HuH-7.5 (cell line): ENCODE measurements around the gene GATAD2B.

Experiments
- DNase-seq: peaks from one replicate; pipeline ENCODE4 v3.0.0; 2011; ENCODE audit warnings: low spot score

The GATAD2B gene

GRCh38 chr1:153951801-153952200 lies 29.0 kb upstream of the GATAD2B start:
- DNase-seq, result no peak

GRCh38 chr1:153951183-153951582 lies 28.4 kb upstream of the GATAD2B start:
- DNase-seq, result no peak

- DNase-seq, result peak; percentile 100
Measured at GRCh38 chr1:153946622-153947241, 24.0 kb upstream of the GATAD2B start, which contains the start of gene DENND4B. Gene DENND4B, minus strand, starts transcription at chr1:153946718. Its CDS starts 2,344 bp downstream, at chr1:153944374.

DNA sequence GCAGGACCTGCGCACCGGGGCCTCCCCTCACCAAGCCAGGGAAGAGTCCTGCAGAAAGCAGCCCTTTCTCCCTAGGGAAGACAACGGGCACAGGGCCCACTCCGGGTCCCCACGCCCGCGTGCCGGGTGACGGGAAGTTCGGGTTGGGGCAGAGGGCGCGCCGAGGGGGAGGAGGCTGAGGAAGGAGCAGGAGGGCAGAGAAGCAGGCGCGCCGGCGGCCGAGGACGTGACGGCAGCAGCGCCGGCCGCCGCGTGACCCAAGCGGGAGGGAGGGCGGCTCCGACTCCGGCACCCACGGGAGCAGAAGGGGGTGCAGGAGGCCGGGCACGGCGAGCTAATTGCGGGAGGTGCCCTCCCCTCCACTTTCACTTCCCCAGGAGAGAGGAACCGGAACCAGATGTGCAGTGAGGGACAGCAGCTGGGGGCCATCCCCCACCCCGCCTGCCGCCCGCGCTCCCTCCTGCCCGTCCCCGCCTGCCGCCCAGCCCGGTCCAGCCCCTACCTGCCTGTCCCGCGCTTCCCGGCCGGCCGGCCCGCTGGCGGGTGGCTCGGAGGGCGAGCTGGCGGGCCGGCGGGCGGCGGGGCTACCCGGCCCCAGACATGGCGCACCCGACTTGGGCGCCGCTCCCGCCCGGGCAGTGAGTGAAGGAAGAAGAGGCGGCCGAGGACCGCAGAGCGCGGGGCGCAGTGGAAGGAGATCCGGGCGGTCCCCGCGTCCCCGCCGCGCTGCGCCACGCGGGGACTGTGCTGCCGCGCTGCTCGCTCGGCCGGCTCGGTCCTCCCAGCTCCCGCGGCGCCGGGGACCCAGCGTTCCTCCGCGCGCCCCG lies 23.2 kb upstream of the GATAD2B start:
- DNase-seq, result peak; percentile 83

GRCh38 chr1:153945131-153945794 lies 22.5 kb upstream of the GATAD2B start:
- DNase-seq, result no peak

GRCh38 chr1:153944827-153945117 lies 22.0 kb upstream of the GATAD2B start:
- DNase-seq, result no peak

DNA sequence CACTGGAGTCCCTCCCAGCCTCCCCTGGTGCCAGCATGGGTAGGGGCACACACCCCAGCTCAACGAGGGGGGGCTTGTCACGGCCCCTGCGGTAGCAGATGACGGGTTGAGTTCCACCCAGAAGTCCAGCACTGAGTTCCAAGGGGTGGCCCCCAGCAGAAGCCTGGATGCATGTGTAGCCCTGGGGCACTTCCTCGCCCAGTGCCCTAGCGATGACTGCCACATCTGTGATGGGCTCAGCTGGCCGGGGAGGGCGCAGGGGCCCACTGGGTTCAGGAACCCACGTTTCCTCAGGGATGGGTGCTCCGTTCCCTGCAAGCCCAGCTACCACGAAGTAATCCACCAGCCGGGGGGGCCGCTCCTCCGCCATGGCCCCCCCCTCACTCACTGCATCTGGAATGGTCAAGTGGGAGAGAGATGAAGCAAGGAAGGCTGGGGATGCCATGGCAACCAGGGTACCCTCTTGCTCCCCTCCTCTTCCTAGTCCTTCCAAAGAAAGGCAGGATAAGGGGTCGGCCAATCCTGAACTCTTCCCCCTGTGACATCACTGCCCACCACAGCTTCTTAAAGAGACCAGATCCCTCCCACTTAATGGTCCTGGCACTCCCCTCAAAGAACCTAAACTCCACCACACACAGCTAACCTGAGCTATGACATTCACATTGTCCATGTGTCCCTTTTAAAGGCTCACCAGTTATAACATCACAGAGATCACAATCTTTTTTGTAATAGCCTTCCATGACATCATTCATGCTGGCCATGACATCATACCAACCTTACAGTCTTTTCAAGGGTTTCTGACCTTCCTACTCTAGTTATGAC lies 21.4 kb upstream of the GATAD2B start:
- no peak for DNase-seq

DNA sequence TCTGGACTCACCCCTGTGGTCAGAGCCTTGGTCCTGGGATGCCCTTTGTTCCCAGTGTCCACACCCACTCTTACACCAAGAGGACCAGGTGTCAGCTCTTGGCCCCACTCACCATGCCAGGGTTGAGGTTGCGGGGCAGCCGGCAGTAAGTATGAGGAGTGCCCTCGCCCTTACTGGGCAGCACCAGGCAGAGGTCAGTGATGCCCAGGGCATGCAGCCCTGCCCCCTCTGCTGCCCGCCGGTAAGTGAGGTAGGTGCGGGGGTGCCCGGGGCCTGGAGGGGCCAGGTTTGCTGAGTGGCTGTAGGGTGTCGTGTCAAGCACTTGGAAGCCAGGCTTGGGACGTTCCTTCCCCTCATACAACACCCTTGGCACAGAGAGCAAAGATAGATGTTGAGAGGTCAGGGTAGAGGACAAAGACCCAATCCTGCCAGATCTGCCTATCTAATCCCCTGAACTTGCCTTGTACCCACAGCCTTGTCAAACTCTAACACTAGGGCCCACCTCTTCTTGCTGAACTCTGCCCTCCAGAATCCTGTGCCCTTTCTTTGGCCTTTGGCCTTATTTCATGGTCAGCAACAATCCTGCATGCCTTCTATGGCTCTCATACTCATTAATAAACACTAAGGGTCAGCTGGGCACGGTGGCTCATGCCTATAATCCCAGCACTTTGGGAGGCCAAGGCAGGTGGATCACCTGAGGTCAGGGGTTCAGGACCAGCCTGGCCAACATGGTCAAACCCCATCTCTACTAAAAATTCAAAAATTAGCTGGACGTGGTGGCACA lies 20.2 kb upstream of the GATAD2B start:
- DNase-seq, result no peak

DNA sequence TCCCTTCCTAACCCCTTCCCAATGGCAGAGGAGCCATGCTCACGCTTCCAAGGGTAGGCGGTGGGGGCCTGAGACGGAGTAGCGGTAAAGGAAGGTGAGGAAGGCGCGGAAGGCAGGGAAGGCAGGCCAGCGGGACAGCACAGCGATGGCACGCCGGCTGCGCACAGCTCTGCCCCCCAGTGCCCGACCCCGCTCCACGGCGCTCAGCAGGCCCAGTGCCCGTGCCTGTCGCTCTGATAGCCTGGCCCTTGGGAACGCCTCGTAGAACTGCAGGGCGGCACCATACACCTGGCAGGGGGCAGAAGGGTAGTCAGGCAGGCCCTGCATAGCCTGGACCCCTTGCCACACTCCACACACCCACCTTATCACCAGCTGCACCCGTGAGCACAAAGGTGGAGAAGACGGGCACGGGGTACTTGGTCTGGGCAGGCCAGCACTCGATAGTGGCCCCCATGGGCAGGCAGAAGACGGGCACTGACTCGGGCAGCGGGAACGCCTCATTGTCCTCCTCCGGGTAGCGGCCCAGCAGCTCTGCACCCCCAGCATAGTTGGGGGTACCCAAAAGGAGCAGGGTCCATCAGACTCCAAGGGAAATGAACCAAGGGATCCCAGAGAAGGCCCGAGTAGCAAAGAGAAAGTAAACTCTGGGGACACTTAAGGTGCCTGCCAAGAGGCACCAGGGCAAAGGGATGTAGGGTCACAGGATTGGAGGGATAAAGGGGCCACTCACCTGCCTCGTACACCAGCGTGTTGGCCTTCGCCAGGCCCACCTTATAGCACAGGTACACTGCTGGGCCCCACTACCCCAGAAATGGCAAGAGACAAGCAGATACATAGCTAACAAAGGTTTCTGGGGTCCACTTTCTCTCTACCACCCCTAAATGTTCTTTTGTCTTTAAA lies 19.3 kb upstream of the GATAD2B start:
- no peak for DNase-seq

DNA sequence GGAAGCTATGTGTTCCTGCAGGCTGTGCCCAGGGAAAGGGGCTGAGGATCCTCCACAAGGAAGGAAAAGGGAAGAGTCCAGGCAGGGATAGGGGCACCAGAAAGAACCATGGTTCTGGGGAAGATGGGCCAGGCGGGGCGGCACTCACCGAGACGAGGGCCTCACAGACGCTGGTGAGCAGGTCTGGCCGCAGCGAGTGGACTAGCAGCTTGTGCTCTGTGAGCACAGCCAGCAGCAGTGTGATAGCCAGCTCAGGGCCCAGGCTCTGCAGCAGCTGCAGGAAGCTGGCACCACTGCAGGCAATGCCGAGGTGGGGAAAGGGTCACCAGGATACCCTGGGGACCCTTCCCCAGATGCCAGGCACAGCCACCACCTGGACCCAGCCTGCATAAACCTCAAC lies 18.0 kb upstream of the GATAD2B start:
- DNase-seq, result no peak

- DNase-seq, result no peak
Measured at GRCh38 chr1:153939476-153939875, 16.7 kb upstream of the GATAD2B start.

DNA sequence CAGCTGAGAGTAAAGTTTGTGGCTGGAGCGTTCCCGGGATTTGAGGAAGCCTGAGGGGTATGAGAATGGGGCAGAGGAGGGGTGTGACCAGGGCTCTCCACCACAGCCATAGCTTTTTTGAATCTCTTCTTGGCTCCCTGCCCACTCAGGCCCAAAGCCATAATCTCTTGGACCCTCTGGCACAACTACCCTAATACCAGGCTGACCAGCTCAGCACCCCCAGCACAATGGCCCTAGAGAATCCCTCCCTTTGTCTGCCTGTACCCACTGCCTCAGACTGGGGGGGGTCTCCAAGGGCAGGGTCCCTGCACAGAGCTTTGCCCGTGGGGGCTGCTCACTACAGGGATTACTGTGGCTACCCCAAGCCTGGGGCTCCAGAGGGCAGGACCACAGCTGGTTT lies 16.2 kb upstream of the GATAD2B start:
- no peak for DNase-seq

DNA sequence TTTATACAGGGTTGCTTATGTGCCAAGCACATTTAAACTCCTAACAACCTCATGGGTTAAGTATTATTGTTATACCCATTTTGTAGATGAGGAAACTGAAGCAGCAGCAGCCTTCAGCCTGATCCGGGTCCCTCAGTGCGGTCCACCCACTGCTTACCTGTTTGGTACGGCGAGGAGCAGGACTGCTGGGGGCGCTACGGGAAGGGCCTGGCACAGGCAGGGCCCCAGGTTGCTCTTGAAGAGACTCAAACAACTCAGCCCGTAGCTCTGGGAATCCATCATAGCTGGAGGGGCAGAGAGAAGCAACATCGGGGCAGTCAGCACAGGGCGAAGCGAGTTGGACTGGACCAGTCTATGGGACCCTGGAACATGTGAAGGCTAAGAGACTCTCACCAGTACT lies 14.6 kb upstream of the GATAD2B start:
- no peak for DNase-seq

GRCh38 chr1:153936011-153936802 lies 13.4 kb upstream of the GATAD2B start:
- DNase-seq, result no peak

GRCh38 chr1:153934746-153935145 lies 12.0 kb upstream of the GATAD2B start:
- no peak for DNase-seq

DNA sequence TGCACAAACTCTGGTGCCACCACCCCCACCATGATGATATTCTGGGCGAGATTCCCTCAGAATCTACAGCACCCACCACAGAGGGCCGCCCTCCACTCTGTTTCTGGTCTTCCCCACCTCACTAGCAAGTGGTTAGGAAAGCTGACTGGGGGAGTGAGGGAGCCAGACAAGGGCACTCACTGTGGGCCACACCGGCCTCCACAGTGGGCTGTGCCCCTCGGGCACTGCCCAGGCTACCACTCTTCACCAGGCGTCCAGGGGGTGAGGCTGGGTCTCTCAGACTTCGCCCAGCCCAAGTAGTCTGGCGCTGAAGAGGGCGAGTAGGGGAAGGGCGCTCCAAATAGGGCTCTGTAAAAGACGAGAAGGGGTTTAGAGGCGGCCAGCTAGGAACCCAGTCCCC lies 11.2 kb upstream of the GATAD2B start:
- DNase-seq, result no peak

DNA sequence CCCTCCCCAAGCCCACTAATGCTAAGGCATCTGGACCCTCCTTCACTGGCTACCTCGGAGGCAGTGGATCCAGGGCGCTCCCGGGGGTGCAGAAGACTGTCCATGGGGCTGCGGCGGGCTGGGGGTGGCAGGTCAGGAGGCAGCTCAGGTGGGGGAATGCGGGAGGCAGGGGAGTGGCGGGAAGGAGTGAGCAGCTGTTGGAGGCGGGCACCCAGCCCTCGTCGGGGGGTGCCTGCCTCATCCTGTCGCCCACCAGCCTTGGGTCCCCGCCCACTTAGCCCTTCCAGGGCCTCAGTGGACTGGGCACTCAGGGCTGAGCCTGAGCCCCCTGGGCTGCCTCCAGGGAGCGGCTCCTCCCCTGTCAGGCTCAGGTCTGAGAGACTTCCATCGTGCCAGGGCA lies 10.7 kb upstream of the GATAD2B start:
- no peak for DNase-seq

DNA sequence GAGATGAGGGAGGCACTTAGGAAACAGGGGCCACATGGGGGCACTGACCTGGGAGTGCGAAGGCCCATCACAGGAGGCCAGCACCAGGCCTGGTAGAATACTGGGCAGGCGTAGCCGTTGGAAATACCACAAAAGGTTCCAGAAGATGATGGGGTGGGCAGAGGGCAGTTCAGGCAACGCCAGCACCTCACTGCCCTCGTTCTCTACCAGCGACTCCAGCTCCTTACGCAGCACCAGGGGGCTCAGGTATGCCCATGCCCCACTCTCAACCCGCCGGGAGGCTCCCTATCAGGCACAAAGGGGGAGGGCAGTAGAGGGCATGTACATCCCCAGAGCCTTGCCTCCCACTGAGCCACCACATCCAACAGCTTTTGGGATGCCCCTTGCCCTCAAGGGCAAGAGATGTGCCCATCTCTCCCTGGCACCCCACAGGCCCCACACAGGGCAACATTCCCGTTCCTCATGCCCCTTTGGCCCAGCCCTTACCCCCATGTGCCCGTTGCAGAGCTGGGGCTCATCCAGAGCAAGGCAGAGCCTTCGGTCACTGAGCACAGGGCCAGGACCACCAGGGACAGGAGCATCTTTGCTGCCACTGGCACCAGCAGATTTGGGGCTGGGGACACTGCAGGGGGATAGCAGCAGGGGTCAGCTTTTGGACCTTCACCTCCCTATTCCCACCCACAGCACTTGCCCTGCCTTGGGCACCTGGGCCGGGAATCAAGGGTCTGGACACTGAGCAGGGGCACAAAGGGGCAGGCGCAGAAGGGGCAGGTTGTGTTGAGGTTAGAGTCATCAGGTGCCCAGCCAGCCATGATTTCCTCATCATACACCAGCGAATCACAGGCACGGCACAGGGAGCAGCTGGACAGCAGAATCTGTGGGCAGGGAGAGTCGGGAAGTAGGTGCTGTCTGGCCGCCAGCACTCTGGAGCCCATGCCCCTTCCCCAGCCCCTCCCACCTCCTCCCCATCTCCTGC lies 9.7 kb upstream of the GATAD2B start:
- DNase-seq, result no peak
